Effector CD8-positive, alpha-beta T cell (primary cell): ENCODE measurements around the gene RRP36.
"Not testable (repeated sequence)": the region's sequence is repeated elsewhere in the genome, so short reads cannot be mapped to it uniquely, and the experiment has no call there.

Experiments
- DNase-seq: peaks from one replicate; lab custom pipeline; 2025; lab: John Stamatoyannopoulos, UW
- total RNA-seq, 4 experiments: gene quantifications; one replicate each; lab custom pipeline; 2026; lab: John Stamatoyannopoulos, UW

The RRP36 gene, protein sequence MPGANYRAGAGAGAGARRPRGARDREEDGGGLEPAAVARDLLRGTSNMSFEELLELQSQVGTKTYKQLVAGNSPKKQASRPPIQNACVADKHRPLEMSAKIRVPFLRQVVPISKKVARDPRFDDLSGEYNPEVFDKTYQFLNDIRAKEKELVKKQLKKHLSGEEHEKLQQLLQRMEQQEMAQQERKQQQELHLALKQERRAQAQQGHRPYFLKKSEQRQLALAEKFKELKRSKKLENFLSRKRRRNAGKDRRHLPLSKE
- 60.4 to 83.7 (median 73.5) reads per million in 4 experiments for total RNA-seq

- DNase-seq, result peak; percentile 46
Measured at GRCh38 chr6:43021270-43022047, at the start of gene RRP36. TSS of gene RRP36 (plus strand) at chr6:43021623. CDS start at chr6:43021655, 32 bp downstream.

GRCh38 chr6:42971746-42972327, 49.6 kb upstream of the RRP36 start:
- DNase-seq, result no peak

GRCh38 chr6:42973926-42974325, 47.5 kb upstream of the RRP36 start:
- DNase-seq, result no peak

- no peak for DNase-seq
Measured at GRCh38 chr6:42974919-42975505, 46.4 kb upstream of the RRP36 start.

DNA sequence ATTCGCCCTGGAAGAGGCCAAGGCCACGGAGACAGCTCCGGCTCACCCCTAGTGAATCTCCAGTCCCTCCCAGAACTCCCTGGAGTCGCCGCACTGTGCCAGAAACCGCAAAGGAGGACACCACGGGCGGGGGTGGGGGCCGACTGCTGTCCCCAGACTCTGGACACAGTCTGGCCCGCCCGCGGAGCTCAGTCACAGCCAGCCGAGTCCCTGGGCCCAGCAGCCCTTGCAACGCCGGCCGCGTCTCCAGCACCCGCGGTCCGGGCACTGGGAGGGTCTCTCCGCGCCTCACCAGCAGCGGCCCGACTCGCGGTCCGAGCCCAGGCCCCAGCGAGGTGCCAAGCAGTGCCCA, 43.0 kb upstream of the RRP36 start:
- DNase-seq, result no peak

- DNase-seq, result peak; percentile 89
Measured at GRCh38 chr6:42978839-42979522, 42.4 kb upstream of the RRP36 start, which contains the start of gene PEX6. TSS of gene PEX6 (minus strand) at chr6:42979181. CDS start at chr6:42979150, 31 bp downstream.

DNA sequence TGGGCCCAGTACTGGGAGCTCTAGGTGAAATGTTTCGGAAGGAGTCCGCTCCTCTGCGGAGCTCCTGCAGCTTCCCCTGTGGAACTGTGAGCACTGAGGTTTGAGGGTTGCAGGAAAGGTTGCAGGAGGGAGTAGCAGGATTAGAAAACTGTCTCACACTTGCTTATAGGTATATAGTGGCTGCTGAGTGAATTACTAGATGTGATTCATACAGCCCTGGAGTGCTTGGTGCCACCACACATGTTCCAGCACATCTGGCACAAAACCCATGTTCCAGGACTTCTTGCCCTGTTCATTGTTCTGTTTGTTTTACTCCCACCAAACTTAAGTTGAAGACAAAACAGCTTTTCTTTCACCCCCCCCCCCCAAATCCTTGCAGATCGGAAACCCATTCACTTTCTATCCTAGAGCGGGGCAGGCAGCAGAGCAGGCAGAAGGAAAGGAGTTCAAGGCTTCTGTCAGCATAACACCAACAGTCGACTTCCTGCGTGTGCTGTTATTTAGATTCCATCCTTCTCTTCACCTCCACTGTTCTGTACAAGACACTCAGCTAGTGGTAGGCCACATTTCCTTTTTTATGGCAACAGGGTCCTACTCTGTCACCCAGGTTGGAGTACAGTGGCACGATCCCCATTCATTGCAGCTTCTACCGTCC, 41.8 kb upstream of the RRP36 start:
- DNase-seq, result no peak

DNA sequence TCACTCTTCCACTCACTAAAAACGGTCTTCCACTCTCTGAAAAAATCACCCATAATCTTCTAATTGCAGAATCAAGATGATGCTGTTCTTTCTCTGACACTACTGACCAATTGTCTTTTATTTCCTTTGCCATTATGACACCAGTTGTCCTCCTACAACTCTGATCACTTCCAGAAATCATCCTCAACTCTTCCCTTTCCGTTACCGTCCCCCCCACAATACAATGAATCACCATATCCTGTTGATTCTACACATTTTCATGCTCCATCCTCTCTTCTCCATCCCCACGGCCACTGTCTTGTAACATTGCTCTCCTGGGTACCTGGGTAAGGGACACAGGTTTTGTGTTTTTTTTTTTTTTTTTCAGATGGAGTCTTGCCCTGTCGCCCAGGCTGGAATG, 39.6 kb upstream of the RRP36 start:
- no peak for DNase-seq

GRCh38 chr6:42984001-42984923, 37.2 kb upstream of the RRP36 start, which contains the start of gene PPP2R5D:
TSS of gene PPP2R5D (plus strand) at chr6:42984570. CDS start at chr6:42984678, 108 bp downstream.
- peak; percentile 95 for DNase-seq

DNA sequence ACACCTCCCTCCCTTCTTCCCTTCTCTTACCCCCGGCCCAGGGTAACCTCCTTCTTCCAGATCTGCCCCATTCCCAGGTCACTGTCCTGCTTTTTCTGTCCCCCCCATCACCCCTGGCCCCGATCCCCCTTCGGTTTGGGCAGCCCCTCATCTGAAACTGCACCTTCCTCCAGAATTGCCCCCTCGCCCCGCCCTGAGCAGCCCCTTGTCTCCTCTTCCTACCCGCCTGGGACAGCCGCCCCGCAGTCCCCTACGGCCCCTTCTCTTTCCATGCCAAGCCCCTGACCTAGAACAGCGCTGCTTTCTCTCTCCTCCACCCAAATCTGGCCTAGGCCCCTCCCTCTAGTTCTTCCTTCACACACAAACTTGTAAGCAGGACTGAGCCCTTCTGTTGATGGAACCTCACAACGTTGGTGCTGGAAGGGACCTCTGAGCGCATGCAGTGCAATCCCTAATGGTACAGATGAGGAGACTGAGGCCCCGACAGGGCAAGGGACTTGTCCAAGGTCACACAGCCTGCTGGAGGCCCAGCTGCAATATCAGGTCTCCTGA, 36.4 kb upstream of the RRP36 start:
- DNase-seq, result no peak

- DNase-seq, result no peak
Measured at GRCh38 chr6:42987533-42988451, 33.6 kb upstream of the RRP36 start.

DNA sequence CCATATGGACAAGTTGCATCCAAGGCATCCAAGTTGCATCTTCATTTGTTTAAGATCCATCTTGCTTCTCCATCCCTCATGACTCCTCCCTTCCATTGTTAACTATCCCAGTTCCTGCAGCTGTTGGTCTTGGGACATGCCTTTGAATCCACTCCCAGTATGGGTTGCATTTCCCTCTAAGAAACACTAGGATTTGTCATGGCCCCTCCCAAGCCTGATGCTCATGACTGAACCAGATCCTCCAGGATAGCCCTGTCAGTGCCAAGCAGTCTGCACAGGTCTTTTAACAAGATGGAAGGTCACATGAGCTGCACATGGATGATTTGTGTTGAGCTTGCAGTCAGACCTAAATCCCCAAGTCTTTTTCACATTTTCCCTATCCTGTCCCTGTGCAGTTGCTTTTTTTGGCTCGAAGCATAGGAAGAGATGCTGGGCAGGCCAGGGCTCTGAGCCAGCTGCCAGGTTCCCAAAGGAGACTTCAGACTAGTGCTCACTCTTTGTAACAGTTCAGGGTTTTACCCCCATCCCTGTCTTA, 32.9 kb upstream of the RRP36 start:
- DNase-seq, result no peak

- DNase-seq, result no peak
Measured at GRCh38 chr6:42989923-42990322, 31.5 kb upstream of the RRP36 start.

GRCh38 chr6:42993445-42993844, 28.0 kb upstream of the RRP36 start:
- no peak for DNase-seq

DNA sequence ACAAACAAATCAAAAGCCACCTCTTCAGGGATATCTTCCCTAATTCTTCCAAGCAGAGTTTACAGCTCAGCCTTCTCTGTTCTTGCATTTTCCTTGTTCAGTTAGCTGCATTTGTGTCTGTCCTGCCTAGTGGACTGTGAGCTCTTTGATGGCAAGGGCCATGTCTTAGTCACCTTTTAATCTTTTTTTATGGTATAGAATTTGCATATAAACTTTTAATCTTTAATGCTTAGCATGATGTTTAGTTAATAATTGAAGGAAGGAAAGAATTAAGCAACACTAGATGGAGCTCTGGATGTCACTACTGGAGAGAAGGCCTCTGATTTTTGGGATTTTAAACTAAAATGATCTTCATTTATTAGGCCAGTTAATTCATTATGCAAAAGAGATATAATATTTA, 24.9 kb upstream of the RRP36 start:
- no peak for DNase-seq

- DNase-seq, result not testable (repeated sequence)
Measured at GRCh38 chr6:42998205-42998604, 23.2 kb upstream of the RRP36 start.

DNA sequence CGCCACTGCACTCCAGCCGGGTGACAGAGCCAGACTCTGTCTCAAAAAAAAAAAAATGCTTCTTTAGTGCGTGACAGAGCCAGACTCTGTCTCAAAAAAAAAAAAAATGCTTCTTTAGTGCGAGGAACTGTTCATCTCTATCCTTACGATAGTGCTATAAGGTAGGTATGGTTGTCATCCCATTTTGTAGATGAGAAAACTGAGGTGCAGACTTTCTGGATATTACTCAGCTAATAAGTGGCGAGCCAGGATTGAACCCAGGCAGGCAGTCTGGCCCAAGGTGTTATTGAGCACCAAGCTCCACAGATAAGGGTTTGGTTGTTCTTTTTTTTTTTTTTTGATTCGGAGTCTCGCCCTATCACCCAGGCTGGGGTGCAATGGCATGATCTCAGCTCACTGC, 19.6 kb upstream of the RRP36 start:
- DNase-seq, result no peak

DNA sequence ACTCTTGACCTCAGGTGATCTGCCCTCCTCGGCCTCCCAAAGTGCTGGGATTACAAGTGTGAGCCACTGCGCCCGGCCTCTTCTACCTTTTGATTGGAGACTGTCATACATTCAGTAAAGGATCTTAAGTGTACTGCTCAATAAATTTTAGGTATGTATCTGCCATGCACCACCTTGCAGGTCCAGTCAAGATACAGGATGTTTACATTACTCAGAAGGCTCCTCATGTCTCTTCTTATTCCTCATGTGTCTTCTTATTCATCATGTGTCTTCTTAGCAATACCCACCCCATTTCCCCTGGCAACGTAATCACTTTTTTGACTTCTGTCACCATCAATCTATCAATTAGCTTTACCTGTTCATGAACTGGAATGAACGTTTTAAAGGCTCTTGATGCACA, 15.6 kb upstream of the RRP36 start:
- no peak for DNase-seq

DNA sequence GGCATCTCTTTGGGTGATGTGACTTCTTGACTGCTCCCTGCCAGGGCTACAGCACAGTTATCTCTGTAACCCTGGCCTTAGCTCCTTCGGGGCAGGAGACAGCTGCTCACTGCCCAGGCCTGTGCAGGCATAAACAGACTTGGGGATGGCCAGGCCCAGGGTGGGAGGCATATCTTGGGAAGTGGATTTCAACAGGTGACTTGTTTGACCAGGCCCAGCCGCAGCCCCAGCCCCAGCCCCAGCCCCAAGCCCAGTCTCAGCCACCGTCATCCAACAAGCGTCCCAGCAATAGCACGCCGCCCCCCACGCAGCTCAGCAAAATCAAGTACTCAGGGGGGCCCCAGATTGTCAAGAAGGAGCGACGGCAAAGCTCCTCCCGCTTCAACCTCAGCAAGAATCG, 15.2 kb upstream of the RRP36 start:
- no peak for DNase-seq
